Loucy (cell line): ENCODE data around the gene MOB1A.

ENCODE experiments used
- EZH2phosphoT487 ChIP-seq: fragments of 200-600 bp; IDR thresholded peaks from 2 replicates; pipeline ENCODE4 v1.6.1; 2018; ENCODE audit warnings: antibody characterized with exemption, mild to moderate bottlenecking, moderate library complexity, borderline replicate concordance
- TF ChIP-seq, protein P1 (sequence below): fragments of 200-600 bp; sonication (generic); conservative IDR thresholded peaks from 2 replicates; pipeline ENCODE4 v1.5.1; 2014; ENCODE audit warnings: mild to moderate bottlenecking, antibody characterized with exemption, low read length

DNA sequence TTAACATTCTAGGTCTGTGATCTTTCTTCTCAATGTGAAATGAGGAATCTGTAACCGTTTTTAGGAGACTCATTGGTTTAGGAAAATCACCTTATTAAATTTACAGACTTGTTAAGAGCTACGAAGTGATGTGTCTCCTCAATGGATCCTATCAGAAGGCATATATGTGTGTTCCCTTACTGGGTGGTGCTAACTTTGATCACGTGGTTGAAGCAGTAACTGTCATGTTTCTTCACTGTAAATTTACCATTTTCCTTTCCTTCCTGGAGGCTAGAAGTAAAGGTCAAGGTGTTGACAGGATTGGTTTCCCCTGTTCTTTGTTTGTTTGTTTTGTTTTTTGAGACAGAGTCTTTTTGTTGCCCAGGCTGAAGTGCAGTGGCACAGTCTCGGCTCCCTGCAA is 18.4 kb upstream of the MOB1A start:
- TF ChIP-seq, protein P1, sequence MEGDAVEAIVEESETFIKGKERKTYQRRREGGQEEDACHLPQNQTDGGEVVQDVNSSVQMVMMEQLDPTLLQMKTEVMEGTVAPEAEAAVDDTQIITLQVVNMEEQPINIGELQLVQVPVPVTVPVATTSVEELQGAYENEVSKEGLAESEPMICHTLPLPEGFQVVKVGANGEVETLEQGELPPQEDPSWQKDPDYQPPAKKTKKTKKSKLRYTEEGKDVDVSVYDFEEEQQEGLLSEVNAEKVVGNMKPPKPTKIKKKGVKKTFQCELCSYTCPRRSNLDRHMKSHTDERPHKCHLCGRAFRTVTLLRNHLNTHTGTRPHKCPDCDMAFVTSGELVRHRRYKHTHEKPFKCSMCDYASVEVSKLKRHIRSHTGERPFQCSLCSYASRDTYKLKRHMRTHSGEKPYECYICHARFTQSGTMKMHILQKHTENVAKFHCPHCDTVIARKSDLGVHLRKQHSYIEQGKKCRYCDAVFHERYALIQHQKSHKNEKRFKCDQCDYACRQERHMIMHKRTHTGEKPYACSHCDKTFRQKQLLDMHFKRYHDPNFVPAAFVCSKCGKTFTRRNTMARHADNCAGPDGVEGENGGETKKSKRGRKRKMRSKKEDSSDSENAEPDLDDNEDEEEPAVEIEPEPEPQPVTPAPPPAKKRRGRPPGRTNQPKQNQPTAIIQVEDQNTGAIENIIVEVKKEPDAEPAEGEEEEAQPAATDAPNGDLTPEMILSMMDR, result no peak
- TF ChIP-seq EZH2phosphoT487, result no peak
